ENCODE data around the gene TRPM3.

DNA sequence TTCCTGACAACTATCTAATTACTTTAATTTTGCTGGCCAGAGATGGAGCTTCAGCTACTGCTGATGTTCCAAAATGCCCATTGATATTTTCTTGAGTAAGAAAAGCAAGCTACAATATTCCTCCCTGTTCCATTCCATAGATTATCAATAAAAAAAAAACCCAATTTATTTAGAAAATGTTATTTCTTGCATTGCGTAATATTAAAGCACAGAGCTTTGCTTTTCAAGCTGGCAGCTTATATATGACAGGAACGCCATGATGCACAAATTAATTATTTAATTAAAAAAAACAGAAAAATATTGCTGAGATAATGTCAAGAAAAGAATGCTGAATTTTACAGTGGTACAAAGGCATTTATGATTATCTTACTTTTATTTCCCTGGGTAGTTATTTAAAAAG, 47.9 kb downstream of the TRPM3 start:
- TF ChIP-seq, protein P1, sequence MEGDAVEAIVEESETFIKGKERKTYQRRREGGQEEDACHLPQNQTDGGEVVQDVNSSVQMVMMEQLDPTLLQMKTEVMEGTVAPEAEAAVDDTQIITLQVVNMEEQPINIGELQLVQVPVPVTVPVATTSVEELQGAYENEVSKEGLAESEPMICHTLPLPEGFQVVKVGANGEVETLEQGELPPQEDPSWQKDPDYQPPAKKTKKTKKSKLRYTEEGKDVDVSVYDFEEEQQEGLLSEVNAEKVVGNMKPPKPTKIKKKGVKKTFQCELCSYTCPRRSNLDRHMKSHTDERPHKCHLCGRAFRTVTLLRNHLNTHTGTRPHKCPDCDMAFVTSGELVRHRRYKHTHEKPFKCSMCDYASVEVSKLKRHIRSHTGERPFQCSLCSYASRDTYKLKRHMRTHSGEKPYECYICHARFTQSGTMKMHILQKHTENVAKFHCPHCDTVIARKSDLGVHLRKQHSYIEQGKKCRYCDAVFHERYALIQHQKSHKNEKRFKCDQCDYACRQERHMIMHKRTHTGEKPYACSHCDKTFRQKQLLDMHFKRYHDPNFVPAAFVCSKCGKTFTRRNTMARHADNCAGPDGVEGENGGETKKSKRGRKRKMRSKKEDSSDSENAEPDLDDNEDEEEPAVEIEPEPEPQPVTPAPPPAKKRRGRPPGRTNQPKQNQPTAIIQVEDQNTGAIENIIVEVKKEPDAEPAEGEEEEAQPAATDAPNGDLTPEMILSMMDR (conservative IDR thresholded peaks at IDR 0.05): no peak
- TF ChIP-seq EZH2 (IDR thresholded peaks at IDR 0.05; ENCODE audit: low read depth): no peak
